ENCODE measurements around the gene TCN2. TPM values are rescaled to one million over a fixed set of nuclear protein-coding genes. Genes with fewer than 3 reads are reported as not detected.
A peak's percentile ranks its signal among the peaks of the same experiment; 100 is the strongest.

Gene TCN2
- total RNA-seq, 1 donor from 2014 or later = 2.7 TPM

GRCh38 chr22:30607939-30608338, 965 bp downstream of the TCN2 start:
- Mint-ChIP-seq H3K4me3 (ENCODE audit: unreplicated experiment) (no peak overlapping the region), H3K27ac (ENCODE audit: unreplicated experiment) (no peak overlapping the region), H3K4me1 (ENCODE audit: low read depth, unreplicated experiment) (peaks cover 31% of the 10 kb centered on the region), H3K27me3 (ENCODE audit: low read depth, unreplicated experiment) (no peaks in the 10 kb centered on the region), H3K36me3 (ENCODE audit: low read depth, unreplicated experiment) (no peaks in the 10 kb centered on the region), H3K9me3 (ENCODE audit: unreplicated experiment) (no peaks in the 10 kb centered on the region)
- Histone ChIP-seq H3K4me3 (ENCODE audit: insufficient read depth, low read depth, low read length) (no peak overlapping the region), H3K4me2 (ENCODE audit: low read length) (no peak overlapping the region), H3K4me1 (ENCODE audit: insufficient read depth, low read length) (peaks cover 24% of the 10 kb centered on the region), H3K9me3 (ENCODE audit: insufficient read depth, low read depth, low read length) (no peaks in the 10 kb centered on the region), H3K36me3 (ENCODE audit: insufficient read depth, low read length) (no peaks in the 10 kb centered on the region), H3K27ac (ENCODE audit: low read depth, low read length) (no peak overlapping the region), H3K79me2 (ENCODE audit: insufficient read depth, low read length) (no peaks in the 10 kb centered on the region), H2AFZ (ENCODE audit: low read depth, low read length) (no peak overlapping the region), H3K27me3 (ENCODE audit: insufficient read depth, low read length) (no peaks in the 10 kb centered on the region), H4K20me1 (ENCODE audit: insufficient read depth, low read length) (no peaks in the 10 kb centered on the region), H3K9ac (ENCODE audit: low read length) (no peak overlapping the region)
- TF ChIP-seq EZH2 (IDR thresholded peaks at IDR 0.05; ENCODE audit: insufficient read depth, low read length) = no peak
- TF ChIP-seq CTCF (IDR thresholded peaks at IDR 0.05; ENCODE audit: insufficient read depth, low read depth, low read length) = no peak
- DNase-seq (ENCODE audit: low read depth) = no peak
- FAIRE-seq = no peak

DNA sequence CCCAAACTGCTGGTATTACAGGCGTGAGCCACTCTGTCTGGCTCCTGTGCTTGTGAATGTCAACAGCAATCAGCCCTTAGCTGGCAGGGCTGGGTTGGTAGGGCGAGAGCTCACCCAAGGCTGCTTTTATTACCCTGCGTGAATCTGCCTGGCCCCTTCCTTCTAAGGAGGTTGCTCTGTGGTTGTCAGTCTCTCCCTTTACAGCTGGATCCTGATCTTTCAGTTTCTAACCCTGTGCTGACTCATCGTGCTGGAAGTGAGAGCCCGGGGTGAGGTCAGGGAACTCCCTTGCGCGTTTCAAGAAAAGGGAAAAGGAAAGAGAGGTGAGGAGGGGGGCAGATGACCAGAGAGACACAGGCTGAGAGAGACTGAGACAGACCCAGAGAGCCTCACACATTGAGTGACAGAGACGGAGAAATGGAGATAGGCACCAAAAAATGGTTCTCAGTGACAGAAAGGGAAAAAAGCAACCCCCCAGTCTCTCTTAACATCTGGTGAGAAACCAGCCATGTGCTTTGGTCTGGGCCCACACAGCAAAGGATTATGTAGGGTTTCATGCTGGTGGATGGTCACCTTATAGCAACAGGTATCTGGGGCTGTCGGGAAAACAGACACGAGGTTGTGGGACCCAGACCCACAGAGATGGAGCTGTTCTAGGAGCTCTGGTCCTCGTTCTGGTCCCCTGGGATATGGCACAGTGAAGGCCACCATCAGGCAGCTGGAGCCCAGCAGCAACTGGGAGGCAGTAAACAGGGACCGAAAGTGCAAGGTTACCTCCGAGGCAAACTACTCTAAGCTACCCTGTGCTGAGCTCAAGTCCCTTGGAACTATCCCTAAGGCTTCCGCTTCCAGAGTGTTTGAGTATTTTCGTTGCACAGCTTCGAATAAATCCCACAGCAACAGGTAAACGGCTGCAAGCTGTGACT, 2.5 kb downstream of the TCN2 start:
- peaks cover 2% of the 10 kb centered on the region for H3K9me3 Mint-ChIP-seq (ENCODE audit: unreplicated experiment)
- H3K36me3 ChIP-seq (ENCODE audit: insufficient read depth, low read length) = no peaks in the 10 kb centered on the region
- peaks cover 29% of the 10 kb centered on the region for H3K4me1 Mint-ChIP-seq (ENCODE audit: low read depth, unreplicated experiment)
- peak overlapping the region; percentile 29 for H2AFZ ChIP-seq (ENCODE audit: low read depth, low read length)
- no peak for FAIRE-seq
- no peaks in the 10 kb centered on the region for H3K9me3 ChIP-seq (ENCODE audit: insufficient read depth, low read depth, low read length)
- H3K27ac ChIP-seq (ENCODE audit: low read depth, low read length) = no peak overlapping the region
- H4K20me1 ChIP-seq (ENCODE audit: insufficient read depth, low read length) = no peaks in the 10 kb centered on the region
- peaks cover 3% of the 10 kb centered on the region for H3K27me3 Mint-ChIP-seq (ENCODE audit: low read depth, unreplicated experiment)
- peak; percentile 72 for DNase-seq (ENCODE audit: low read depth)
- peak overlapping the region; percentile 70 for H3K4me2 ChIP-seq (ENCODE audit: low read length)
- peak overlapping the region; percentile 76 for H3K4me3 Mint-ChIP-seq (ENCODE audit: unreplicated experiment)
- H3K4me3 ChIP-seq (ENCODE audit: insufficient read depth, low read depth, low read length) = no peak overlapping the region
- H3K4me1 ChIP-seq (ENCODE audit: insufficient read depth, low read length) = peaks cover 24% of the 10 kb centered on the region
- peak overlapping the region; percentile 98 for H3K27ac Mint-ChIP-seq (ENCODE audit: unreplicated experiment)
- H3K9ac ChIP-seq (ENCODE audit: low read length) = peak overlapping the region; percentile 36
- H3K79me2 ChIP-seq (ENCODE audit: insufficient read depth, low read length) = no peaks in the 10 kb centered on the region
- H3K36me3 Mint-ChIP-seq (ENCODE audit: low read depth, unreplicated experiment) = no peaks in the 10 kb centered on the region
- TF ChIP-seq CTCF (IDR thresholded peaks at IDR 0.05; ENCODE audit: insufficient read depth, low read depth, low read length) = no peak
- TF ChIP-seq EZH2 (IDR thresholded peaks at IDR 0.05; ENCODE audit: insufficient read depth, low read length) = no peak
- no peaks in the 10 kb centered on the region for H3K27me3 ChIP-seq (ENCODE audit: insufficient read depth, low read length)

DNA sequence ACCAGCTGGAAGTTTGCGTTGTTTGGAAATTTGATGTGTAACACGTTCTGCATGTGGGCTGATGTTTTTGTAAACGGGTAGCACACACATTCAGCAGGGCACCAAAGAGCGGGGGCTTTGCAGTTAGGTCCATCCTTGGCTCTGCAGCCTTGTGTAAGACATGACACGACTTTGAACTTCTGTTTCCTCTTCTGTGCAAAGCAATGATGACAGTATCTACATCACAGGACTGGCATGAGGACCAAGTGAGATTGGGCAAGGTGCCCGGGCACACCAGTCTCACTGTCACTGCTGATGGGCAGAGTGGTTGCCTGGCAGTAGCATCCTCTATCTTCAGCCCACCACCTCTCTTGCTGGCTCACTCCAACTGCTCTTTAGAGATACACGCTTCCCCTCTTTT, 3.3 kb downstream of the TCN2 start:
- Mint-ChIP-seq H3K9me3 (ENCODE audit: unreplicated experiment) (peaks cover 2% of the 10 kb centered on the region), H3K27me3 (ENCODE audit: low read depth, unreplicated experiment) (peaks cover 6% of the 10 kb centered on the region), H3K4me1 (ENCODE audit: low read depth, unreplicated experiment) (peaks cover 29% of the 10 kb centered on the region), H3K4me3 (ENCODE audit: unreplicated experiment) (no peak overlapping the region), H3K36me3 (ENCODE audit: low read depth, unreplicated experiment) (no peaks in the 10 kb centered on the region), H3K27ac (ENCODE audit: unreplicated experiment) (no peak overlapping the region)
- no peak overlapping the region for H2AFZ ChIP-seq (ENCODE audit: low read depth, low read length)
- FAIRE-seq = no peak
- no peak for DNase-seq (ENCODE audit: low read depth)
- H3K27ac ChIP-seq (ENCODE audit: low read depth, low read length) = no peak overlapping the region
- no peak overlapping the region for H3K4me3 ChIP-seq (ENCODE audit: insufficient read depth, low read depth, low read length)
- no peaks in the 10 kb centered on the region for H3K79me2 ChIP-seq (ENCODE audit: insufficient read depth, low read length)
- H3K27me3 ChIP-seq (ENCODE audit: insufficient read depth, low read length) = no peaks in the 10 kb centered on the region
- no peak for TF ChIP-seq CTCF (IDR thresholded peaks at IDR 0.05; ENCODE audit: insufficient read depth, low read depth, low read length)
- TF ChIP-seq EZH2 (IDR thresholded peaks at IDR 0.05; ENCODE audit: insufficient read depth, low read length) = no peak
- peaks cover 24% of the 10 kb centered on the region for H3K4me1 ChIP-seq (ENCODE audit: insufficient read depth, low read length)
- H4K20me1 ChIP-seq (ENCODE audit: insufficient read depth, low read length) = no peaks in the 10 kb centered on the region
- no peaks in the 10 kb centered on the region for H3K9me3 ChIP-seq (ENCODE audit: insufficient read depth, low read depth, low read length)
- no peak overlapping the region for H3K4me2 ChIP-seq (ENCODE audit: low read length)
- no peaks in the 10 kb centered on the region for H3K36me3 ChIP-seq (ENCODE audit: insufficient read depth, low read length)
- H3K9ac ChIP-seq (ENCODE audit: low read length) = no peak overlapping the region
